B cell (primary cell): Measurements from ENCODE around the gene SEC24D. TPM values are rescaled to one million over a fixed set of nuclear protein-coding genes. Genes with fewer than 3 reads are reported as not detected.

ENCODE experiments used
- ATAC-seq: fragments of 200-7000 bp; cut with Tn5 transposase; one replicate; pipeline ENCODE4 v1.10.0; 2021; ENCODE audit warnings: low read depth, mild to moderate bottlenecking, moderate number of reproducible peaks, moderate library complexity
- CTCF ChIA-PET: fragments of 350-600 bp; sonication (Branson Sonifier 250); formaldehyde crosslinking; loops from one replicate; lab custom pipeline; 2021; ENCODE audit warnings: antibody characterized with exemption, inconsistent platforms; lab: Charles Lee
- POLR2A ChIA-PET: fragments of 350-600 bp; sonication (Branson Sonifier 250); formaldehyde crosslinking; loops from one replicate; lab custom pipeline; 2021; ENCODE audit warnings: antibody characterized with exemption; lab: Charles Lee
- DNase-seq: peaks from one replicate; pipeline ENCODE4 v3.0.0; 2013
- H2AFZ ChIP-seq: 2 replicates; pipeline ENCODE4 v1.6.1; 2012; ENCODE audit warnings: mild to moderate bottlenecking, low read depth, low read length; ENCODE audit not compliant: insufficient read depth, poor library complexity, severe bottlenecking
- H3K27ac ChIP-seq, 2 donors: 1 replicate in 1 of 2; 2 replicates in 1 of 2; pipeline ENCODE4 v1.5.1; 2012 to 2013; ENCODE audit warnings: low read length in 2 of 2, mild to moderate bottlenecking in 2 of 2, moderate library complexity in 1 of 2
- H3K27me3 ChIP-seq, 4 experiments: fragments of 200-600 bp in 1 of 4; sonication (generic) in 1 of 4; replicated peaks in 1 of 4; 1 replicate in 2 of 4; 2 replicates in 2 of 4; pipeline versions ENCODE4 v1.6.1 to v1.7.0; 2013 to 2016; ENCODE audit warnings: low read length in 3 of 4, mild to moderate bottlenecking in 2 of 4, mixed read lengths in 1 of 4, moderate library complexity in 1 of 4; ENCODE audit not compliant: insufficient read depth in 4 of 4, control insufficient read depth in 3 of 4; ENCODE audit errors: control extremely low read depth in 1 of 4
- H3K36me3 ChIP-seq, 2 experiments: replicated peaks in 1 of 2; 1 replicate in 1 of 2; 2 replicates in 1 of 2; pipeline versions ENCODE4 v1.6.1 to v1.7.1; 2013; ENCODE audit warnings: low read length in 1 of 2; ENCODE audit not compliant: insufficient read depth in 2 of 2, control insufficient read depth in 1 of 2; ENCODE audit errors: control extremely low read depth in 1 of 2, extremely low read depth in 1 of 2
- H3K4me1 ChIP-seq, 2 donors: fragments of 200-600 bp in 1 of 2; sonication (generic) in 1 of 2; 1 replicate in 1 of 2; 2 replicates in 1 of 2; pipeline versions ENCODE4 v1.5.1 to v1.6.1; 2013 to 2017; ENCODE audit warnings: low read length in 2 of 2; ENCODE audit not compliant: control insufficient read depth in 2 of 2, insufficient read depth in 2 of 2
- H3K4me2 ChIP-seq: replicated peaks from 2 replicates; pipeline ENCODE3; 2012; ENCODE audit warnings: mild to moderate bottlenecking, low read depth, low read length; ENCODE audit not compliant: poor library complexity, severe bottlenecking
- H3K4me3 ChIP-seq, 5 experiments: fragments of 200-600 bp in 1 of 5; sonication (generic) in 1 of 5; 1 replicate in 3 of 5; 2 replicates in 2 of 5; pipeline versions ENCODE4 v1.5.1 to v1.7.0; 2011 to 2016; ENCODE audit warnings: low read length in 4 of 5, mild to moderate bottlenecking in 4 of 5, low read depth in 2 of 5, control low read depth in 1 of 5, moderate library complexity in 1 of 5; ENCODE audit not compliant: insufficient read depth in 1 of 5; ENCODE audit errors: control extremely low read depth in 1 of 5, extremely low read depth in 1 of 5
- H3K79me2 ChIP-seq: fragments of 200-600 bp; sonication (generic); one replicate; pipeline ENCODE4 v1.6.0; 2016; ENCODE audit warnings: low read length; ENCODE audit not compliant: control insufficient read depth, insufficient read depth
- H3K9ac ChIP-seq: fragments of 200-600 bp; sonication (generic); 2 replicates; pipeline ENCODE4 v1.6.1; 2017; ENCODE audit warnings: mild to moderate bottlenecking, low read length, moderate library complexity
- H3K9me3 ChIP-seq, 3 donors: one replicate each; pipeline versions ENCODE4 v1.6.1 to v1.7.1; 2013; ENCODE audit warnings: low read length in 2 of 3; ENCODE audit not compliant: control insufficient read depth in 2 of 3, insufficient read depth in 1 of 3; ENCODE audit errors: control extremely low read depth in 1 of 3
- H4K20me1 ChIP-seq: 2 replicates; pipeline ENCODE4 v1.6.0; 2012; ENCODE audit warnings: mild to moderate bottlenecking, low read length; ENCODE audit not compliant: insufficient read depth, control insufficient read depth, poor library complexity, severe bottlenecking
- H3K27ac Mint-ChIP-seq: one replicate; pipeline ENCODE4 v1.8.0; 2021; ENCODE audit warnings: mixed read lengths
- H3K27me3 Mint-ChIP-seq: one replicate; pipeline ENCODE4 v1.8.0; 2021; ENCODE audit warnings: mixed read lengths
- H3K4me1 Mint-ChIP-seq: one replicate; pipeline ENCODE4 v1.8.0; 2021; ENCODE audit warnings: mixed read lengths
- H3K4me3 Mint-ChIP-seq: one replicate; pipeline ENCODE4 v1.8.0; 2021; ENCODE audit warnings: mixed read lengths
- H3K9me3 Mint-ChIP-seq: one replicate; pipeline ENCODE4 v1.8.0; 2022; ENCODE audit warnings: mixed read lengths; ENCODE audit not compliant: insufficient read depth
- EZH2 ChIP-seq: IDR thresholded peaks from 2 replicates; pipeline ENCODE4 v1.6.1; 2012; ENCODE audit warnings: borderline replicate concordance, low read depth, mild to moderate bottlenecking, moderate library complexity, low read length; ENCODE audit not compliant: insufficient read depth, poor library complexity, severe bottlenecking
- WGBS: methylation state at CpG from one replicate; pipeline ENCODE4 v1.1.5; 2013; ENCODE audit warnings: missing lambda C conversion rate; ENCODE audit not compliant: insufficient coverage; 5-methylcytosine and 5-hydroxymethylcytosine counted together
- intact Hi-C: fragments of 100-400 bp; cut with micrococcal nuclease; formaldehyde crosslinking; loops from one replicate; pipeline ENCODE4 v1.10.0; 2022
- polyA plus RNA-seq: library from polyadenylated mRNA; depleted of rRNA; stranded (reverse); fragments of >200 nt; gene quantifications from 2 replicates; pipeline ENCODE4 v1.2.3, GENCODE V29; 2012
- total RNA-seq, 2 donors: library from RNA; stranded (reverse); fragments of 120-200 nt in 1 of 2; gene quantifications; 1 replicate in 1 of 2; 2 replicates in 1 of 2; pipeline versions ENCODE4 v1.2.3 to v1.2.4, GENCODE V29; 2013 to 2022
- TF ChIP-seq, protein P1 (sequence below): fragments of 200-600 bp; IDR thresholded peaks from one replicate; pipeline ENCODE4 v1.8.0; 2022; ENCODE audit warnings: antibody characterized with exemption, mild to moderate bottlenecking

Gene SEC24D
- total and polyA plus RNA-seq, 2 donors (not counting 1 experiment from before 2014, with no cell fraction given), result 7.1 to 15.8 TPM

DNA sequence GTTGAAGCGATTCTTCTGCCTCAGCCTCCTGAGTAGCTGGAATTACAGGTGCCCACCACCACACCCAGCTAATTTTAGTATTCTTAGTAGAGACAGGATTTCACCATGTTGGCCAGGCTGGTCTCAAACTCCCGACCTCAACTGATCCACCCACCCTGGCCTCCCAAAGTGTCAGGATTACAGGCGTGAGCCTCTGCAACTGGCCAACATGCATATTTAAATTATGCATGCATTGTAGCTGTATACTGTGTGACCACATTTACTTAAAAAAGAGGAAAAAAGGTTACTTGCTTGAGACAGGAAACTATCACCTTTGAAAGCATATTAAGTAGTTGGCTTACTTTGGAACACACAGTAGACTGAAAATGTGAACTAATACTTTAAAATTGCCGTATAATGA is 121.2 kb downstream of the SEC24D start:
- TF ChIP-seq EZH2, result no peak
- TF ChIP-seq, protein P1, sequence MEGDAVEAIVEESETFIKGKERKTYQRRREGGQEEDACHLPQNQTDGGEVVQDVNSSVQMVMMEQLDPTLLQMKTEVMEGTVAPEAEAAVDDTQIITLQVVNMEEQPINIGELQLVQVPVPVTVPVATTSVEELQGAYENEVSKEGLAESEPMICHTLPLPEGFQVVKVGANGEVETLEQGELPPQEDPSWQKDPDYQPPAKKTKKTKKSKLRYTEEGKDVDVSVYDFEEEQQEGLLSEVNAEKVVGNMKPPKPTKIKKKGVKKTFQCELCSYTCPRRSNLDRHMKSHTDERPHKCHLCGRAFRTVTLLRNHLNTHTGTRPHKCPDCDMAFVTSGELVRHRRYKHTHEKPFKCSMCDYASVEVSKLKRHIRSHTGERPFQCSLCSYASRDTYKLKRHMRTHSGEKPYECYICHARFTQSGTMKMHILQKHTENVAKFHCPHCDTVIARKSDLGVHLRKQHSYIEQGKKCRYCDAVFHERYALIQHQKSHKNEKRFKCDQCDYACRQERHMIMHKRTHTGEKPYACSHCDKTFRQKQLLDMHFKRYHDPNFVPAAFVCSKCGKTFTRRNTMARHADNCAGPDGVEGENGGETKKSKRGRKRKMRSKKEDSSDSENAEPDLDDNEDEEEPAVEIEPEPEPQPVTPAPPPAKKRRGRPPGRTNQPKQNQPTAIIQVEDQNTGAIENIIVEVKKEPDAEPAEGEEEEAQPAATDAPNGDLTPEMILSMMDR, result no peak
- no peaks in the 10 kb centered on the region for H3K9me3 Mint-ChIP-seq
- H3K4me1 Mint-ChIP-seq, result no peaks in the 10 kb centered on the region
- no peaks in the 10 kb centered on the region for H3K27me3 Mint-ChIP-seq
- ATAC-seq, result no peak
- Histone ChIP-seq H3K9ac (no peak overlapping the region), H3K4me1 (no peaks in the 10 kb centered on the region), H3K79me2 (no peaks in the 10 kb centered on the region), H3K4me3 (no peak overlapping the region), H3K4me2 (no peak overlapping the region), H3K27ac (no peak overlapping the region), H2AFZ (no peak overlapping the region), H3K9me3 (no peaks in the 10 kb centered on the region), H3K36me3 (peaks cover 13 to 22% of the 10 kb centered on the region in 2 experiments), H4K20me1 (no peaks in the 10 kb centered on the region), H3K27me3 (no peaks in the 10 kb centered on the region)
- CTCF ChIA-PET, result no interaction called here
- WGBS, result no CpG with 5 or more reads among the region's 4 CpGs
- intact Hi-C loops, result no loop called here
- no peak for DNase-seq
- H3K4me3 Mint-ChIP-seq, result no peak overlapping the region
- no peak overlapping the region for H3K27ac Mint-ChIP-seq
- POLR2A ChIA-PET, result interaction anchor here (0.6 kb wide), 1 partner anchor 1768 kb away, joined by 3 read pairs; no protein-coding TSS in a partner anchor

DNA sequence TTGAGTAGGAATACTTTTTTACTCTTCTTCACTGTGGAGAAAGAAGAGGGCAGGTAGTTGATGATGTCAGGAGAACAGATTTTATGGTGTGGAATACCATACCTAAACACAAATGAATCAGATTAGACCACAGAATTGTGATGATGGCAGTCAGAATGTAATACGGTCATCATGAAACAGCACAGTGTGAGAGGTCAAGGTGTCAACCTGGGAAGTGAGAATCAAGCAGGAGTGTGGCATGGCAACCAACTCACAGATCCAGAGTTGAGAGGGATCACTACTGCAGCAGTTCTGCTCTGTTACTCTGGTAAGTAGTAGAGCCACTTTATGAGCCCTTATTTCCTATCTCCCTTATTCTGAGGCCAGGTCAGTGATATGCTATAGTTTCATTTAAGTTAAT is 123.1 kb downstream of the SEC24D start:
- H4K20me1 ChIP-seq, result no peaks in the 10 kb centered on the region
- peaks cover 18 to 35% of the 10 kb centered on the region in 2 experiments for H3K36me3 ChIP-seq
- ChIA-PET CTCF (no interaction called here), POLR2A (no interaction called here)
- no peak overlapping the region for H3K27ac ChIP-seq
- intact Hi-C loops, result no loop called here
- TF ChIP-seq, protein P1, result no peak
- TF ChIP-seq EZH2, result no peak
- ATAC-seq (no peak), DNase-seq (no peak)
- H3K27me3 ChIP-seq, result no peaks in the 10 kb centered on the region
- no peaks in the 10 kb centered on the region for H3K4me1 ChIP-seq
- no peak overlapping the region for H2AFZ ChIP-seq
- no peak overlapping the region for H3K4me3 ChIP-seq
- Mint-ChIP-seq H3K27me3 (no peaks in the 10 kb centered on the region), H3K4me1 (no peaks in the 10 kb centered on the region), H3K27ac (no peak overlapping the region), H3K9me3 (no peaks in the 10 kb centered on the region), H3K4me3 (no peak overlapping the region)
- H3K9me3 ChIP-seq, result no peaks in the 10 kb centered on the region
- 88% methylated on average over 1 of the region's 1 CpG for WGBS
- no peak overlapping the region for H3K4me2 ChIP-seq
- no peak overlapping the region for H3K9ac ChIP-seq
- no peaks in the 10 kb centered on the region for H3K79me2 ChIP-seq
